ENCODE results near the gene SLC23A3. TPM values are rescaled to one million over a fixed set of nuclear protein-coding genes. Genes with fewer than 3 reads are reported as not detected.

SLC23A3 gene, protein sequence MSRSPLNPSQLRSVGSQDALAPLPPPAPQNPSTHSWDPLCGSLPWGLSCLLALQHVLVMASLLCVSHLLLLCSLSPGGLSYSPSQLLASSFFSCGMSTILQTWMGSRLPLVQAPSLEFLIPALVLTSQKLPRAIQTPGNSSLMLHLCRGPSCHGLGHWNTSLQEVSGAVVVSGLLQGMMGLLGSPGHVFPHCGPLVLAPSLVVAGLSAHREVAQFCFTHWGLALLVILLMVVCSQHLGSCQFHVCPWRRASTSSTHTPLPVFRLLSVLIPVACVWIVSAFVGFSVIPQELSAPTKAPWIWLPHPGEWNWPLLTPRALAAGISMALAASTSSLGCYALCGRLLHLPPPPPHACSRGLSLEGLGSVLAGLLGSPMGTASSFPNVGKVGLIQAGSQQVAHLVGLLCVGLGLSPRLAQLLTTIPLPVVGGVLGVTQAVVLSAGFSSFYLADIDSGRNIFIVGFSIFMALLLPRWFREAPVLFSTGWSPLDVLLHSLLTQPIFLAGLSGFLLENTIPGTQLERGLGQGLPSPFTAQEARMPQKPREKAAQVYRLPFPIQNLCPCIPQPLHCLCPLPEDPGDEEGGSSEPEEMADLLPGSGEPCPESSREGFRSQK
- 0.85 and 1.5 TPM in 2 replicates for total RNA-seq

DNA sequence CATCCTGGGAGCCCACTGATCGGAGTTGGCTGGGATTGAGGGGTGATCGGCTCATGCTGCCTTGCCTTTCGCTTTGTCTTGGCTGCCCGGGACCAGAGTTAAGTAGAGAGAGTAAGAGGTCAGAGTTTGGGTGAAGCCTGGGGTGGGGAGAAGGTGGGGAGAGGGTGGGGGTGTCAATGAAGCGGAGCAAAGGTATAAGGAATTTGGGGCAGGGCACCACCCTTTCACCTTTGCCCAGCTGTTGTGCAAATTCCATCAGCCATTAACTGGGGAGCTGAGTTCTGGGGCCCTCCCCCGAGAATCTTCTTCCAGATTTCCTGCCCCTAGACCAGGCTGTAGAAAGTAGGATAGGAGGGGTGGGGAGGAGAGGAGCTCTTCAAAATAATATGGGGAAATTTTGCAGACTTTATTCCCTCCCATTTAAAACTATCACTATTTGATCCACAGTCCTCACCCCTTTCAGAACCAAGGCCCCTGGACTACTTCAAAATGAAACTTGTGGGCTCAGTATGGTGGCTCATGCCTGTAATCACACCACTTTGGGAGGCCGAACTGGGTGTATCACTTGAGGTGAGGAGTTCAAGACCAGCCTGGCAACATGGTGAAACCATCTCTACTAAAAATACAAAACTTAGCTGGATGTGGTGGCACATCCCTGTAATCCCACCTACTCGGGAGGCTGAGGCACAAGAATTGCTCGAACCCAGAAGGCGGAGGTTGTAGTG, at the start of gene SLC23A3:
TSS of gene SLC23A3 (minus strand) at position 100 of the 725 bp plus-strand sequence. CDS start at position 55, 45 bp downstream.

DNA sequence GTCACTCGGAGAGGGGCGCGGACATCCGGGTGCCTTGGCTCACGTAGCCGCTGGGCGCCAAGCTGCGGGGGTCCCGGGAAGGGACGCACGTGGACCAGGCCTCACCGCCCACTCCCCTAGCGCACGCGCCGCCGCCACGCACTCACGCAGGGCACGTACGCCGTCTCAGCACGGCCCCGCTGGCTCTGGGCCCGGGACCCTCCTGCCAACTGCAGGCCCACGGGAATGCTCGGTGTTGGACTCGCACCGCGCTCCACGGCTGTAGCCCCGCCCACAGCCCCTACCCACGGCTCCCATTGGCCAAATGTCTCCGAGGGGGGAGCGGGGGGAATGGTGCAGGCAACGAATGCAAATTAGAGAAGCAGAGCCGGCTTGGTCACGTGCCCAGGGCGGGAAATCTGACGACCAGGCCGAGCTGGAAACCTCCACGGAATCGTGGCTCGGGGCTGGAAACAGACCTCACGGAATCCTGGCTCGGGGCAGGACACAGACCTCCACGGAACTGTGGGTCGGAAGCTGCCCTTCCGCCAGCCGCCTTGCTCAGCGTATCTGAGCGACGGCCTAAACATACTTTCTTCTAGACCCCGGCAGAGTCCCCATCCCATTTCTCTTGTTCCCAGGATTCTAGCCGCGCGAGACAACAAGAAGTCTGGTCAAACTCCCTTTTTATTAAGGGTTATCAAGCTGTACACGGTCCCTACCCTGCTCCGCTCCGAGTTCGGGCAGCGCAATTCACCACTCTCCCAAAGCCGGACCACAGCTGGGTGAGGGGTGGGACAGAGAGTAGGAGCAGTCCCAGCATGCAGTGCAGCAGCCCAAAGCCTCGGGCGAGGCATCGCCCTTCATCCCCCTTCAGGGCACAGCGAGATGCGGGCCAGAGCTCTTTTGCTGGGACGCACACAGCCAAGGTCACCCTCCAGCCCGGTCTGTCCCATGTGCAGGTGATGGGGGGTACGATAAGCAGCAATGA, 49.2 kb upstream of the SLC23A3 start, which contains the start of gene ABCB6:
TSS of gene ABCB6 (minus strand) at position 227 of the 970 bp plus-strand sequence. CDS start 285 bp downstream, outside the sequence.

DNA sequence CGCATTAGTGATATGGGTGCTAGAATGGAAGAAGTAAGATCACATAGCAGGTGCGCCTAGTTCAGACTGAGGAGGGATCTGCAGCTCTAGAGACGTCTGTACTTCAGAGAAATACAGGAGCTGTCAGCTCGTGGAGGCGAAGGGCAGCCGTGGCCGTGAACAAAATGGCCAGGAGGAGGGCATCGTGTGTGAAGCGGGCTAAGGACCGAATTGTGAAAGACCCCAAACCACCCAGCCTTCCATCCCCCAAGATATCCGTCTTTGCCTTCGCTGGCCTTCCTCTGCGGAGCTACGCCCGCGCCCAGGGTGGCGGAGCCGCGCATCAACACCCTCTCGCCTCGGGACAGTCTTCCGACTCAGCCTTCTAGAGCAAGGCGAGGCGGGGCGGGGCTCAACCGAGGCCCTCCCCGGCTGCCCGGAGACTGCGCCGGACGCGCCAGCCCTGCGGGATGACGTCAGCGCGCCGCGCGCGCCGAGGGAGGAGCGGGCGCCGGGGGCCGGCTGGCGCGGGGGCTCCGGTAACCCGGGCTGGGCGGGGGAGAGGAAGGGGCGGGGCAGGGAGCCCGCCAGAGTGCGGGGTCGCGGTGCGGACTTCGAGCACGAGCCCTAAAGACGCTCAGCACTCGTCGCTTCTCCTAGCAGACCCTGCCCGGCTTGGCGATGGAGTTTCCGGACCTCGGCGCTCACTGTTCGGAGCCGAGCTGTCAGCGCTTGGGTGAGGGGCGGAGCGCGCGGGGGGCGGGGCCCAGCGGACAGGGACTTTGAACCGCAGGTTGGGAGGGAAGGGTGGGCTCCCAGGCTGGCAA, 36.7 kb upstream of the SLC23A3 start, which contains the start of gene ZFAND2B:
TSS of gene ZFAND2B (plus strand) at position 455 of the 806 bp plus-strand sequence. CDS start at position 661, 206 bp downstream.

DNA sequence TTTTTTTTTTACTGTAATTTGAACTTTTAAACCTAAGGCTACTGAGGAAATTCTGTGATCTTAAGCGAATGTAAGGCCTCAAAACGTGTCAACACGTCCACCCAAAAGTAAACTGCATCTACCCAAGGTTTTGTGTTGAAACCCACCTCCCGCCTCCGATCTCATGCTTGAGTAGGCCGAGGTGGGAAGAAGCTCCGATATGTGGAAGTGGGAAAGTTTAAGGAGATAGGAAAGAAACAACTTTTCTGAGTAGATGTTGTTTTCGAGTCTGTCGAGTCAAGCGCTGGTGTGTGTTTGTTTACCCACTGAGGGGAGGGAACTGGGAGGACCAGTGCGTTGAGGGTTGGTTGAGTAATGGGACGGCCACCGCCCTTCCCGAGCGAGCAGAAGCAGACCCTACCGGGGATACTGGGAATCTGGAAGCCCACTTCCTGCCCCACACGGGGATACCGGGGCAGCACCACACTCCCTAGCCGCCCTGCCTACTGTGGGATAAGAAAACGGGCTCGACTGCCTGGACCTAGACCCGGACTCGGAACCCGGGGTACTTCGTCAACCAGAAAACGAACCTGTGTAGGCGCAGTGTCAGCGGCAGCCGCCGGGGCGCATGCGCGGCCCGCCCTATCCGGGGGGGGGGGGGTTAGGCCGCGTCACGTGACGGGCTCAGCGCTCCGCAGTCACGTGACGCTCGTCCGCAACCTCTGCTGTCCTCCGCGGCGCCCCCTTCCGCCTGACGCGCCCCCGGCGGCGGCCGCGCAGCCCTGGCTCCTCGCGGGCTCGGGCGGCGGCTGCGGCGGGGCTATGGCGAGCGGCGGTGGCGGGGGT, 7.9 kb upstream of the SLC23A3 start, which contains the start of gene RETREG2:
TSS of gene RETREG2 (plus strand) at position 724 of the 825 bp plus-strand sequence. CDS start at position 802, 78 bp downstream.

DNA sequence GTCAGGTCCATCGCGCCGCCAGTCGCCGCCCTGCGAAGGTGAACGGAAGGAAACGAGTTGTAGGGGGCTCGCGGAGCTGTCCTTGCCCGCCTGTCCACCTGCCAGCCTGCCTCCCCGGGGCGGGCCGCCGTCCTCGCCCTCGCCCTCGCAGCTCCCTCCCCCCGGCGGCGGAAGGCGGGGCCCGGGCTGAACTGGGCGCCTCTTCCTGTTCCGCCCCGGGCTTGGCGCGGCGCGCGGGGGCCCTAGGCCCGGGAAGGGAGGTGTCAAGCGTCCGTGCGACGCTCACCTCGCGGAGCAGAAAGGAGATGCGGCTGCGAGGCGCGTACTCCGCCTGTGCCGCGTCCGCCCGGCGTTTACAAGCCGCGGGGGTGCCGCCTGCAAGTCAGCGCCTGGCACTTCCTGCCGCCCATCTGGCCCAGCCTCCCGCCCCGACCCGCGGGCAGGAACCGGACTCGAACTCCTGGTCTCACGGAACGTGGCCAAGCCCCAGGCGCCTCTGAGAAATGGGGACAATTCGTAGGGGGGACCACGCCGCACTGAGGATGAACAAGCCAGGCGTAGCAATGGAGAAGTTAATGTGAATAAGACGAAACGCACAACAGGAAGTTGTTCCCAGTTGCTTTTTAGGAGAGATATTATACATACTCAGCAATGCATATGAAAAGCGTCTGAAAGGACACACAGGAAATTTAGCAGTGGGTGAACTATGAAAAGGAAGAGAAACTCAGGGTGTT, 7.2 kb upstream of the SLC23A3 start, which contains the start of gene CNPPD1:
TSS of gene CNPPD1 (minus strand) at position 108 of the 734 bp plus-strand sequence. CDS start at position 11, 97 bp downstream.

DNA sequence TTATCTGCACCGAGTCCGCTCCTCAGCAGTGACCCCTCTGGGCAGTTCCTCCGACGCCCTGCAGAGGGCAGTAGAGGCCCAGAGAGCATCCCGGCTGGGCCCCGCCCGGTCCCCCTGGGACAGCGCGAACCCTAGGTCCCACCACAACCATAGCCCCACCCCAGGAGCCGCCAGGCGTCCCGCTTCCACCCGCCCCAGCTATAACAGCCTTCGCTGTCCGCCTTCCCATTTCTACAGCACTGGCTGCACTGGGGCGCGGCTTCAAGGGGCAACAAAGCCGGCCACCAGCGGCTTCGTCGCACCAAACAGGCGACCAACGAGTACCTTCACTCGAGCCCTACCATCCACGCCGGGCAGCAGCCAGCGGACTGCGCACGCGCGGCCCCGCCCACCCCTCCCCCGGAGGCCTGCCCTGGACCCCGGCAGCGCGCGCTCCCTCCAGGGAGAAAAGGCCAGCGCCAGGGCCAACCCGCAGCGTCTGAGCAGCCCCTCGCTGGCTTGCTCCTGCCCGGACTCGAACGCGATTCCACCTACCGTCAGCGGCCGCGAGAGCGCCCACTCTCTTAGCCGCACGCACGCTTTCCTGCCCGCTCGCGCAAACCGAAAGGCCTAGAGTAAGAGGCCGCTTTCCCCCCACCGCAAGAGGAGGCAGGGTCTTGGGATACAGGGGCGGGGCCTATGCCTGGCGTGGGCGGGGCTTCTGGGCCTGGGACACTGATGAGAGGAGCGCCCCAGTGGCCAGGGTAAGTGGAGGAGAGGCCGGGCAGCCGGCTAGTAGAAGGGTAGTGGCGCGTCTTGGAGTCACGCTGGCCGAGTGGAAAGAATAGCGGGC, 9.4 kb downstream of the SLC23A3 start, which contains the start of gene NHEJ1:
TSS of gene NHEJ1 (minus strand) at position 630 of the 832 bp plus-strand sequence. CDS start 2,453 bp downstream, outside the sequence.

Other genes with a start within 250 kb of the SLC23A3 start
- under 0.01 TPM in 1 of 2 replicates, not detected in the other for gene CDK5R2, start 210.4 kb downstream of the SLC23A3 start, total RNA-seq
- not detected in 2 replicates for gene FEV, start 184.8 kb downstream of the SLC23A3 start, total RNA-seq
- not detected in 2 replicates for gene CRYBA2, start 176.6 kb downstream of the SLC23A3 start, total RNA-seq
- gene CFAP65, start 128.5 kb downstream of the SLC23A3 start, total RNA-seq = not detected in 2 replicates
- gene IHH, start 109.1 kb downstream of the SLC23A3 start, total RNA-seq = 0.12 TPM in 1 of 2 replicates, not detected in the other
- 21.1 and 22.2 TPM in 2 replicates for gene NHEJ1, start 9.2 kb downstream of the SLC23A3 start, total RNA-seq
- gene CNPPD1, start 6.9 kb upstream of the SLC23A3 start, total RNA-seq = 35.7 and 42.0 TPM in 2 replicates
- 94.1 and 100 TPM in 2 replicates for gene RETREG2, start 8.2 kb upstream of the SLC23A3 start, total RNA-seq
- gene ZFAND2B, start 36.8 kb upstream of the SLC23A3 start, total RNA-seq = 22.9 and 31.2 TPM in 2 replicates
- 23.8 and 27.7 TPM in 2 replicates for gene ABCB6, start 48.9 kb upstream of the SLC23A3 start, total RNA-seq
- gene ATG9A, start 59.6 kb upstream of the SLC23A3 start, total RNA-seq = 63.0 and 63.8 TPM in 2 replicates
- gene ANKZF1, start 59.8 kb upstream of the SLC23A3 start, total RNA-seq = 22.2 and 24.8 TPM in 2 replicates
- 11.9 and 18.8 TPM in 2 replicates for gene GLB1L, start 75.4 kb upstream of the SLC23A3 start, total RNA-seq
- 45.3 and 69.3 TPM in 2 replicates for gene STK16, start 75.5 kb upstream of the SLC23A3 start, total RNA-seq
- not detected in 2 replicates for gene TUBA4B, start 83.2 kb upstream of the SLC23A3 start, total RNA-seq
- gene TUBA4A, start 83.9 kb upstream of the SLC23A3 start, total RNA-seq = 42.0 and 68.4 TPM in 2 replicates
- gene DNAJB2, start 109.3 kb upstream of the SLC23A3 start, total RNA-seq = 41.4 and 48.5 TPM in 2 replicates
- gene PTPRN, start 139.4 kb upstream of the SLC23A3 start, total RNA-seq = 0.36 and 0.49 TPM in 2 replicates
- not detected in 2 replicates for gene RESP18, start 162.7 kb upstream of the SLC23A3 start, total RNA-seq
- 82.3 and 95.2 TPM in 2 replicates for gene DNPEP, start 217.9 kb upstream of the SLC23A3 start, total RNA-seq
- 1.9 and 2.6 TPM in 2 replicates for gene DES, start 248.3 kb upstream of the SLC23A3 start, total RNA-seq

Measured in hair follicle dermal papilla cell (primary cell).